ENCODE data around the gene BMI1.

The BMI1 gene

GRCh38 chr10:22367471-22367870 is 46.6 kb downstream of the BMI1 start:
- DNase-seq (ENCODE audit: low read depth, low spot score), result no peak

- no peak for DNase-seq (ENCODE audit: low read depth, low spot score)
These were observed 47.5 kb downstream of the BMI1 start for GRCh38 chr10:22368402-22368801.

GRCh38 chr10:22368981-22369380 is 48.1 kb downstream of the BMI1 start:
- no peak for DNase-seq (ENCODE audit: low read depth, low spot score)

GRCh38 chr10:22369434-22370072 is 48.7 kb downstream of the BMI1 start:
- no peak for DNase-seq (ENCODE audit: low read depth, low spot score)

GRCh38 chr10:22370320-22370719 is 49.4 kb downstream of the BMI1 start:
- DNase-seq (ENCODE audit: low read depth, low spot score), result no peak

GRCh38 chr10:22372298-22372697 is 51.4 kb downstream of the BMI1 start:
- DNase-seq (ENCODE audit: low read depth, low spot score), result no peak

GRCh38 chr10:22372917-22373316 is 52.0 kb downstream of the BMI1 start:
- DNase-seq (ENCODE audit: low read depth, low spot score), result no peak

- no peak for DNase-seq (ENCODE audit: low read depth, low spot score)
These were observed 53.7 kb downstream of the BMI1 start for GRCh38 chr10:22374489-22375126.

GRCh38 chr10:22379059-22379458 is 58.2 kb downstream of the BMI1 start:
- DNase-seq (ENCODE audit: low read depth, low spot score), result no peak
